Mucosa of rectum (tissue), 2 donors: ENCODE results near the gene CARD11.
"Not testable (repeated sequence)": the region's sequence is repeated elsewhere in the genome, so short reads cannot be mapped to it uniquely, and the experiment has no call there.

Source experiments
- H3K27ac ChIP-seq, 2 donors: one replicate each; pipeline ENCODE4 v1.7.0; 2013; ENCODE audit warnings: inconsistent platforms in 2 of 2, low read depth in 2 of 2, low read length in 2 of 2
- H3K27me3 ChIP-seq, 2 donors: one replicate each; pipeline ENCODE4 v1.7.0; 2013; ENCODE audit warnings: low read length in 2 of 2; ENCODE audit not compliant: control insufficient read depth in 2 of 2, insufficient read depth in 2 of 2
- H3K36me3 ChIP-seq, 2 donors: one replicate each; pipeline ENCODE4 v1.7.0; 2013; ENCODE audit warnings: low read length in 2 of 2; ENCODE audit not compliant: control insufficient read depth in 2 of 2, insufficient read depth in 2 of 2
- H3K4me1 ChIP-seq, 2 donors: one replicate each; pipeline ENCODE4 v1.7.0; 2013; ENCODE audit warnings: low read length in 2 of 2, mild to moderate bottlenecking in 1 of 2; ENCODE audit not compliant: control insufficient read depth in 2 of 2, insufficient read depth in 2 of 2
- H3K4me3 ChIP-seq, 2 donors: one replicate each; pipeline ENCODE4 v1.7.0; 2013; ENCODE audit warnings: low read length in 2 of 2
- H3K9ac ChIP-seq, 2 donors: one replicate each; pipeline ENCODE4 v1.7.0; 2013; ENCODE audit warnings: low read length in 2 of 2, low read depth in 1 of 2, mild to moderate bottlenecking in 1 of 2
- H3K9me3 ChIP-seq, 2 donors: one replicate each; pipeline ENCODE4 v1.7.0; 2013; ENCODE audit warnings: low read length in 2 of 2; ENCODE audit not compliant: control insufficient read depth in 2 of 2
- donor health status: healthy.
- donor health status: Normal muscosa, but diverticular disease.

CARD11 gene

DNA sequence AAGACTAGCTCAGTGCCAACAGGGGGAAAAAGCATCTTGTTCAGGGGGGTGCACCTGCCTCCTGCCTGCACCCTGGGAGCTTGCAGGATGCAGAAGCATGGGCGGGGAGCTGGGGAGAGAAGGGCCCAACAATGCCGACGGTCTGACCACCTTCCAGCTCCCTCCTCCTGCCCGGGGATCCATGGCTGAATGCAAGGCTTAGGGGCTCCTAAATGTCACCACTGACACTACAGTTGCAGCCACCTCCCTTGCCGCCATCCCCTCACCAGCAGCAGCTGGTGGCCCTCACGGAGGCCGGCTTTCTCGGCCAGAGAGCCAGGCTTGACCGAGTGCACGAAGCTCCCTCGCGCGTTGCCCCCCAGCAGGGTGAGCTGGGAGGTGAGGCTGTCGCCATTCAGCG is 120.8 kb downstream of the CARD11 start:
- Histone ChIP-seq H3K27ac (no peak overlapping the region), H3K4me3 (no peak overlapping the region), H3K27me3 (no peaks in the 10 kb centered on the region), H3K9me3 (no peaks in the 10 kb centered on the region), H3K4me1 (no peaks in the 10 kb centered on the region), H3K9ac (no peak overlapping the region), H3K36me3 (no peaks in the 10 kb centered on the region)

DNA sequence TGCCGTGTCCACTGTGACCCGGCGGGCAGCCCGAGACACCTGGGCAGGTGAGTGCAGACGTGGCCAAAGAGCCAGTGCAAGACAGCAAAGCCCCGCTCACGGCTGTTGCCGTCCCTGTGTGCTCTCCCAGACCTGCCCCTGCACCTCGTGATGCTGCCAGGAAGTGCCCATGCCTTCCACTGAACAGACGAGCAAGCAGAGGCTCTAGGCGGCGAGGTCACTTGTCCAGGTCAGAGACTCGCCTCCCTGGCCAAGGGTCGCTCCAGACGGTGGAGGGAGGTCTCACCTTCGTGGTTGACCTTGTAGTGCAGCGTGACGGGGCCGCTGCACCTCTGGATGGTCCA is 121.3 kb downstream of the CARD11 start:
- H3K27me3 ChIP-seq = no peaks in the 10 kb centered on the region
- H3K4me1 ChIP-seq = no peaks in the 10 kb centered on the region
- no peak overlapping the region for H3K27ac ChIP-seq
- H3K36me3 ChIP-seq = no peaks in the 10 kb centered on the region
- no peak overlapping the region for H3K4me3 ChIP-seq
- H3K9me3 ChIP-seq = no peaks in the 10 kb centered on the region
- H3K9ac ChIP-seq = no peak overlapping the region

DNA sequence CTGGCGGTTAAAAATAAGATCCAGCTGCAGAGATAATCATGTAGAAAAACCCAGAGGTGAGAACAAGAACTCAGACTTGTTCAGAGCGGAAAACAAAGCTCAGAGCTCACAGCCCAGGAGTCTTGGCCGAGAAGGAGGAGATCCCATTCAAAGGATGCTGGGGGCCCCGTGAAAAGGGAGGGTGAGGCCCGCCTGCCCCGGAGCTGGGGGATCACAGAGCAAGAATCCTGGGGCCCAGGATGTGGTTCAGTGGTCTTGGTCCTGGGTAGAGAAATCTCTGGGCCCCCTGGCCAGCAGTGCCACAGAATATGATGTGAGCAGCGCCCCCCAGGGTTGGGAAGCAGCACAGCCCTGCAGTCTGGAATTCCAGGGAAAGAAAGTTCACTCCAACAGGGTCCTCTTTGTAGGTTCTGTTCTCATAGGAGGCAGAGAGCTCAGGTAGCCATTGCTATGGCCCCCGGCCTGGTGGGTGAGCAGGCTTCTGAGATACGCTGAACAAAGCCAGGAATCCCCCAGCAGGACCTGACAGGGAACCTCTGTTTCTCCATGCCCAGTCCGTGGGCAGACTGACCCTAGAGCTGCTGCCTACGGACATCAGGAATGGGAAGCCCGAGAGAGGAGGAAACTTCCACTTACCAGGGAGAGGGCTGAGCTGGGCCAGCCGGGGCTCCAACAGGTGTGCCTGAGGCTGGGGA is 121.9 kb downstream of the CARD11 start:
- Histone ChIP-seq H3K4me3 (no peak overlapping the region), H3K9me3 (no peaks in the 10 kb centered on the region), H3K27ac (no peak overlapping the region), H3K9ac (no peak overlapping the region), H3K27me3 (no peaks in the 10 kb centered on the region), H3K4me1 (no peaks in the 10 kb centered on the region), H3K36me3 (no peaks in the 10 kb centered on the region)

DNA sequence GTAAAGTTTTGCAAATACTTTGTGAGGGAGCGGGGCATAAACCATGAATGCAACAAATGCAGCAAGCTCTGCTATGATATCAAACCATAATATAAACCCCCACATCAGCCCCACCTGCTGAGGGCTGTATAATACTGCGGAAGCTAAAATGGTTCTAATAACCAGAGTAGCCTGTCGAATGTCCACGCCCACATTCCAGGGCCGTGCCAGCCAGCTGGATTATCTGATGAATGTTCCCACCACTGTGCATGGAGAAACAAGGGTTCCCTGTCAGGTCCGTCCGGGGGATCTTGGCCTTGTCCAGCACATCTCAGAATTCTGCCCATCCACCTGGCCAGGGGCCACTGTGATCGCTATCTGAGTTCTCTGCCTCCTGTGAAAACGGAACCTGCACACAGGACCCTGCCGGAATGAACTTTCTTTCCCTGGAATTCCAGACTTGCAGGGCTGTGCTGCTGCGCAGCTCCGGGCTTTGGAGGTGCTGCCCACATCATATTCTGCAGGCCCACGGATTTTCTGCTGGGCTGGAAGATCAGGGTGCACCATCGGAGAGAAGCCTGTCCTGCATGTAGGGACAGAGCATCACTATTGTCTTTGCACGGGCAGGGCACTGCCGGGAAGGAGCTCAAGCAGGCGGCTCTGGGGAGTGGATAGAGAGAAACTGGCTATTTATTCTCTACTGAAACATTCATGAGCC is 122.6 kb downstream of the CARD11 start:
- Histone ChIP-seq H3K4me1 (no peaks in the 10 kb centered on the region), H3K4me3 (no peak overlapping the region), H3K36me3 (no peaks in the 10 kb centered on the region), H3K9ac (no peak overlapping the region), H3K9me3 (no peaks in the 10 kb centered on the region), H3K27ac (no peak overlapping the region), H3K27me3 (no peaks in the 10 kb centered on the region)

DNA sequence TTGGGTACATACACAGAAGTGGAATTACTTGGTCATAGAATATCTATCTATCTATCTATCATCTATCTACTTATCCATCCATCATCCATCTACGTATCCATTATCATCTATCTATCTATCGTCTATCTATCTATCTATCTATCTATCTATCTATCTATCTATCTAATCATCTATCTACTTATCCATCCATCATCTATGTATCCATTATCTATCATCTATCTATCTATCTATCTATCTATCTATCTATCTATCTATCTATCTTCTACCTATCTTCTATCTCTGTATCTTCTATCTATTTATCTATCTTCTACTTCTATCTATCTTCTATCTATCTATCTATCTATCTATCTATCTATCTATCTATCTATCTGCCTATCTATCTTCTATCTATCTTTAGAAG is 123.2 kb downstream of the CARD11 start:
- not testable (repeated sequence) for H3K27ac ChIP-seq, H3K9ac ChIP-seq, H3K4me1 ChIP-seq, H3K36me3 ChIP-seq, H3K9me3 ChIP-seq, H3K4me3 ChIP-seq, H3K27me3 ChIP-seq

DNA sequence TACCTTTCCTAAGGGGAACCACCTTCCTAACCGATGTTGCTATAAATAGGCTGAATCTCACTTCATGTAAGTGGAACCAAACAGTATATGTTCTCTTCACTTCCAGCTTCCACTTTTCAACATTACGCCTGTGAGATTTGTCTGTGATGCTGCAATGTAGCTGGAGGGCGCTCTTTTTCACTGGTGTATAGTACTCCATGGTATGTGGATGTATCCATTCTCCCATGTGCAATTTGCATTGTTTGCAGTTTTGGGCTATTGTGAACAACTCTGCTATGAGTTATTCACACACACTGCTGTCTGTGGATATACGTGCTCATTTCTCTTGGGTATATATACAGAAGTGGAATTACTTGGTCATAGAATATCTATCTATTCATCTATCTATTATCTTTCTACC is 123.6 kb downstream of the CARD11 start:
- no peak overlapping the region for H3K9ac ChIP-seq
- no peak overlapping the region for H3K4me3 ChIP-seq
- H3K9me3 ChIP-seq = no peaks in the 10 kb centered on the region
- H3K27me3 ChIP-seq = no peaks in the 10 kb centered on the region
- H3K4me1 ChIP-seq = no peaks in the 10 kb centered on the region
- H3K36me3 ChIP-seq = no peaks in the 10 kb centered on the region
- H3K27ac ChIP-seq = no peak overlapping the region

DNA sequence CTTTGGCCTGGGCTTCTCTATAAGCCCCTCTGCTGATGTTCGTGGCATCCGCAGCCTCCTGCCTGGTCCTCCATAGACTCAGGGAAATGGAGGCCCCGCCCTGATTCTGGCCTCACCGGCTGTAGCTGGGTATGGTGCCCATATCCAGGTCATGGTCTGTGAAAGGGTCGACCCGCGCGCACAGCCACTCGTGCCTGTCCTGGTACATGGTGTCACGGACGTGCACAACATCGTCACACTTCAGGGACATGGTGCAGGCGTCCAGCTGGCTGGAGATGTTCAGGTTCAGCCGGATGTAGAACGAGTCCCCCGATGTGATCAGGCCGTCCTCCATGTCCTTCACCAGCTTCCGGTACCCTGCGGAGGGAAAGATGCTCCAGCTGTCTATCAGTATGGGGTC is 124.4 kb downstream of the CARD11 start:
- no peaks in the 10 kb centered on the region for H3K9me3 ChIP-seq
- H3K9ac ChIP-seq = no peak overlapping the region
- no peaks in the 10 kb centered on the region for H3K36me3 ChIP-seq
- H3K4me3 ChIP-seq = no peak overlapping the region
- H3K4me1 ChIP-seq = no peaks in the 10 kb centered on the region
- no peaks in the 10 kb centered on the region for H3K27me3 ChIP-seq
- no peak overlapping the region for H3K27ac ChIP-seq

DNA sequence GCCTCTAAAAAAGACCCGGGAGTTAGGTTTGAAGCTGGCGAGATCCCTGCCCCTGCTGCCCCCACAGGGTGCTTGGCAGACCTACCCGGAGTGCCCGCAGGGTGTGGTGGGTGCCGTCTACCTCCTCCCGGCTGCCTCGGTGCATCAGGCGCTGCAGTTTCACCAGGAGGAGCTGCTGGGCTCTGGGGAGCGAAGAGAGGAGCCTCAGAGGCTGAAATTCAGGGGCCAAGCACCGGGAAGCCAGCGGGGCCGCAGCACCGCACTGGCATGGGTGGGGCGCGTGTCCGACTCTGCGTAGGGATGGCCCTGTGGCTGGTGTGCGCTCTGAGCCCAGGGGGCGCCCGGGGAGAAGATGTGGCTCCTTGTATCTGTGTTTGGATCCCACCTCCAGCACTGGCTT is 125.3 kb downstream of the CARD11 start:
- no peaks in the 10 kb centered on the region for H3K4me1 ChIP-seq
- H3K9ac ChIP-seq = no peak overlapping the region
- no peaks in the 10 kb centered on the region for H3K36me3 ChIP-seq
- H3K27ac ChIP-seq = no peak overlapping the region
- H3K4me3 ChIP-seq = no peak overlapping the region
- no peaks in the 10 kb centered on the region for H3K9me3 ChIP-seq
- no peaks in the 10 kb centered on the region for H3K27me3 ChIP-seq

DNA sequence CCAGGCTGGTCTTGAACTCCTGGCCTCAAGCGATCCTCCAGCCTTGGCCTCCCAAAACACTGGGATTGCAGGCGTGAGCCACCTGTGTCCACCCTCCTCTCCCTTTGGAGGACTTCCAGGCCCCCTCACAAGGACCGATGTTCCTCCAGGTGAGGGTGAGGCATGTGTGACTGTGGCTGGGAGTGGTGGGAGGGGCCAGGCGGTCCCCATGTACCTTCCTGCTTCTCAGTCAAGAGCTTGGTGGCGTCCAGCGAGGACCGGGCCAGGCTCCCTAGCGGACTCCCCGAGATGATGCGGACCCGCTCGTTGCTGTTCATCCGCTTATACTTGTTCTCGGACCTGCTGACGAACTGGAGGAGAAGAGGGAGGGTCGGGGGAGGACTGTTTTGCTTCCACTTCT is 128.6 kb downstream of the CARD11 start:
- H3K36me3 ChIP-seq = no peaks in the 10 kb centered on the region
- H3K4me3 ChIP-seq = no peak overlapping the region
- H3K27ac ChIP-seq = no peak overlapping the region
- H3K4me1 ChIP-seq = no peaks in the 10 kb centered on the region
- no peak overlapping the region for H3K9ac ChIP-seq
- no peaks in the 10 kb centered on the region for H3K27me3 ChIP-seq
- H3K9me3 ChIP-seq = no peaks in the 10 kb centered on the region

DNA sequence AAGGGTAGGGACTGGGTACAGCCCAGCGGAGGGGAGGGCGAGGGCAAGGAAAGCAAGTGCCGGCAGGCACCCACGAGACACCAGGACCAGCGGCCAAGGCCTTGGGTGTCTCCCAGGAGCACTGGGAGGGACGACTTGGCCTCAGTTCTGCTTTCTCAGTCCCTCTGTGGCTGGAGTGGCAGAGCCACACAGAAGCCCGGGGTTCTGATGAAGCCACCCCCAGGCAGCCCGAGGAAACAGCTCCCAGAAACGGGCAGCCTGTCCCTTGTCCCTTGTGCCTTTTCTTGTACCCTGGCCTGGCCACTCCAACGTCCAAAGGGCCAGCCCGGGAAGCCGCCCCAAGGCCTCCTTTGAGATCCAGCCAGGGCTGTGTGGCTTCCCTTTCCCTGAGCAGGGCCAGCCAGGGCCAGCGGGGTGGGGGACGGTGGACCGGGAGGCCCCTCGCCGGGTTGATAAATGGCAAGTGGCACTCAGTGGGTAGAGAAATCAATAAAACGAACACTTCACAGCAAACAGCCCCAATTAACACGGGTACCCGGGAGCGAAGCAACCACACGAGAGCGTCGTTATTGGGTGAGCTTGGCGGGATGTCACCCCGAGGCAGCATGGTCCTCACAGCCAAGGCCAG is 129.8 kb downstream of the CARD11 start:
- Histone ChIP-seq H3K4me3 (no peak overlapping the region), H3K27ac (no peak overlapping the region), H3K9me3 (no peaks in the 10 kb centered on the region), H3K4me1 (no peaks in the 10 kb centered on the region), H3K9ac (no peak overlapping the region), H3K36me3 (no peaks in the 10 kb centered on the region), H3K27me3 (no peaks in the 10 kb centered on the region)
